ENCODE results near the gene GNPDA1.

DNA sequence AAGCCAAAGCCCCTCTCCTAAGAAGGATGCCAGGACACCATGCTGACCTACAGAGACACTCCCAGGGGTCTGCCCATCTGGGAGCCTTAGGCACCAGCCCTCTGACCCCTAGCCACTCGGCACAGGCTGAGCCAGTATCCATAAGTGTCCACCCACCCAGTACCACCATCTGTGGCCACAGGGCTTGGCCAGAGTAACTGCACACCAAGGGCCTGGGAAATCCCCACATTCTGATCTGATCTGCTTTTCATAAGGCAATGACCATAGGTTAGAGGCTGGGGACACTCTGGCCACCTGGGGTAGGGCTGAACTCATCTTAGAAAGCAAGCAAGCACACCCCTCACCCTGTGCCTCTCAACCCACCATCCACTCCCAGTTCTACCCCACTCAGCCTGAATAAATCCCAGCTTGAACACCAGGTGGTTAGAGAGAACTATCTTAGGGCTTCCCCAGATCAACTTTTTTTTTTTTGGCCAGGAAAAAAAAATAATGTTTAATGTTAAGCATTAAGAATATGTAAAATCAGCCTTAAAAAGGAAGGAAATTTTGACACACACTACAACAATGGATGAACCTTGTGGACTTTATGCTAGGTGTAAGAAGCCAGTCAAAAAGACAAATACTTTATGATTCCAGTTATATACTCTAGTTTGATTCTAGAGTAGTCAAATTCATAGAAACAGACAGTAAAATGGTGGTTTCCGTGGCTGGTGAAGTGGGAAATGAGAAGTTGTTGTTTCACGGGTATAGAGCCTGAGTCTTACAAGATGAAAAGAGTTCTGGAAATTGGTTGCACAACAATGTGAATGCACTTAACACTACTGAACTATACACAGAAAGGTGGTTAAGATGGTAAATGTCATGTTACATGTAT, 6.2 kb downstream of the GNPDA1 start:
- TF ChIP-seq, protein P1, sequence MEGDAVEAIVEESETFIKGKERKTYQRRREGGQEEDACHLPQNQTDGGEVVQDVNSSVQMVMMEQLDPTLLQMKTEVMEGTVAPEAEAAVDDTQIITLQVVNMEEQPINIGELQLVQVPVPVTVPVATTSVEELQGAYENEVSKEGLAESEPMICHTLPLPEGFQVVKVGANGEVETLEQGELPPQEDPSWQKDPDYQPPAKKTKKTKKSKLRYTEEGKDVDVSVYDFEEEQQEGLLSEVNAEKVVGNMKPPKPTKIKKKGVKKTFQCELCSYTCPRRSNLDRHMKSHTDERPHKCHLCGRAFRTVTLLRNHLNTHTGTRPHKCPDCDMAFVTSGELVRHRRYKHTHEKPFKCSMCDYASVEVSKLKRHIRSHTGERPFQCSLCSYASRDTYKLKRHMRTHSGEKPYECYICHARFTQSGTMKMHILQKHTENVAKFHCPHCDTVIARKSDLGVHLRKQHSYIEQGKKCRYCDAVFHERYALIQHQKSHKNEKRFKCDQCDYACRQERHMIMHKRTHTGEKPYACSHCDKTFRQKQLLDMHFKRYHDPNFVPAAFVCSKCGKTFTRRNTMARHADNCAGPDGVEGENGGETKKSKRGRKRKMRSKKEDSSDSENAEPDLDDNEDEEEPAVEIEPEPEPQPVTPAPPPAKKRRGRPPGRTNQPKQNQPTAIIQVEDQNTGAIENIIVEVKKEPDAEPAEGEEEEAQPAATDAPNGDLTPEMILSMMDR (IDR thresholded peaks at IDR 0.05) = no peak
- no peak for TF ChIP-seq EP300 (IDR thresholded peaks at IDR 0.05)
